Neural cell (in vitro differentiated cells): Measurements from ENCODE around the gene SYNE3. TPM values are rescaled to one million over a fixed set of nuclear protein-coding genes. Genes with fewer than 3 reads are reported as not detected.

Source experiments
- H2AFZ ChIP-seq: fragments of 200-600, 300-800 bp; sonication (generic), shearing (Covaris generic); 2 replicates; pipeline ENCODE4 v1.6.0; 2014; ENCODE audit warnings: low read depth, mild to moderate bottlenecking, antibody characterized with exemption, low read length, moderate library complexity
- H3F3A ChIP-seq: fragments of 200-600 bp; shearing (Covaris generic); 2 replicates; pipeline ENCODE4 v1.6.1; 2016; ENCODE audit warnings: mild to moderate bottlenecking, moderate library complexity, mixed read lengths, antibody characterized with exemption, low read length; ENCODE audit not compliant: insufficient read depth, poor library complexity, severe bottlenecking
- H3K27ac ChIP-seq: fragments of 200-600, 300-800 bp; sonication (generic), shearing (Covaris generic); 2 replicates; pipeline ENCODE4 v1.5.1; 2014; ENCODE audit warnings: mild to moderate bottlenecking, low read length, moderate library complexity
- H3K27me3 ChIP-seq: fragments of 300-800, 200-600 bp; sonication (generic), shearing (Covaris generic); 2 replicates; pipeline ENCODE4 v1.6.0; 2014; ENCODE audit warnings: mild to moderate bottlenecking, low read depth, low read length, moderate library complexity; ENCODE audit not compliant: insufficient read depth
- H3K36me3 ChIP-seq: fragments of 300-800, 200-600 bp; sonication (generic), shearing (Covaris generic); 2 replicates; pipeline ENCODE4 v1.5.1; 2014; ENCODE audit warnings: mild to moderate bottlenecking, antibody characterized with exemption, low read length, moderate library complexity; ENCODE audit not compliant: insufficient read depth
- H3K4me2 ChIP-seq: fragments of 300-800, 200-600 bp; sonication (generic), shearing (Covaris generic); 2 replicates; pipeline ENCODE4 v1.6.0; 2014; ENCODE audit warnings: mild to moderate bottlenecking, low read length
- H3K4me3 ChIP-seq: fragments of 300-800, 200-600 bp; sonication (generic), shearing (Covaris generic); 2 replicates; pipeline ENCODE4 v1.5.1; 2014; ENCODE audit warnings: mild to moderate bottlenecking, low read length, moderate library complexity
- H3K79me2 ChIP-seq: fragments of 200-600 bp; shearing (Covaris generic); replicated peaks from 2 replicates; pipeline ENCODE4 v1.6.0; 2014; ENCODE audit warnings: mild to moderate bottlenecking, low read length, moderate library complexity; ENCODE audit not compliant: insufficient read depth
- H3K9ac ChIP-seq: fragments of 300-800, 200-600 bp; sonication (generic), shearing (Covaris generic); 2 replicates; pipeline ENCODE4 v1.6.1; 2016; ENCODE audit warnings: mild to moderate bottlenecking, low read length, mixed read lengths
- H3K9me2 ChIP-seq: fragments of 200-600 bp; shearing (Covaris generic); 2 replicates; pipeline ENCODE4 v1.6.1; 2016; ENCODE audit warnings: mild to moderate bottlenecking, low read length, mixed read lengths; ENCODE audit not compliant: insufficient read depth
- H3K9me3 ChIP-seq: fragments of 200-600, 300-800 bp; sonication (generic), shearing (Covaris generic); 2 replicates; pipeline ENCODE4 v1.6.1; 2016; ENCODE audit warnings: mild to moderate bottlenecking, mixed run types, low read length, moderate library complexity, mixed read lengths
- H4K20me1 ChIP-seq: fragments of 200-600 bp; shearing (Covaris generic); 2 replicates; pipeline ENCODE4 v1.6.1; 2016; ENCODE audit warnings: mild to moderate bottlenecking, mixed run types; ENCODE audit not compliant: insufficient read depth
- CTCF ChIP-seq: fragments of 450-650 bp; IDR thresholded peaks from 2 replicates; pipeline ENCODE4 v1.5.1; 2014; ENCODE audit warnings: antibody characterized with exemption, mild to moderate bottlenecking, moderate library complexity; ENCODE audit not compliant: poor library complexity, severe bottlenecking
- EZH2 ChIP-seq: fragments of 200-600, 300-800 bp; shearing (Covaris generic), sonication (generic); IDR thresholded peaks from 2 replicates; pipeline ENCODE4 v1.6.1; 2014; ENCODE audit warnings: antibody characterized with exemption, low read length, borderline replicate concordance, mild to moderate bottlenecking; ENCODE audit not compliant: insufficient read depth, poor library complexity, severe bottlenecking
- MXI1 ChIP-seq: fragments of 450-650 bp; conservative IDR thresholded peaks from 2 replicates; pipeline ENCODE4 v1.6.1; 2014; ENCODE audit warnings: antibody characterized with exemption, mild to moderate bottlenecking; ENCODE audit not compliant: poor library complexity, severe bottlenecking
- POLR2AphosphoS5 ChIP-seq: IDR thresholded peaks from 2 replicates; pipeline ENCODE4 v1.6.1; 2012
- RAD21 ChIP-seq: fragments of 450-650 bp; conservative IDR thresholded peaks from 2 replicates; pipeline ENCODE4 v1.6.1; 2014; ENCODE audit warnings: antibody characterized with exemption, mild to moderate bottlenecking, moderate library complexity
- REST ChIP-seq: IDR thresholded peaks from 2 replicates; pipeline ENCODE4 v1.6.1; 2012; ENCODE audit warnings: borderline replicate concordance
- SMC3 ChIP-seq: fragments of 450-650 bp; conservative IDR thresholded peaks from 2 replicates; pipeline ENCODE4 v1.6.1; 2014; ENCODE audit warnings: antibody characterized with exemption, mild to moderate bottlenecking, moderate library complexity; ENCODE audit not compliant: poor library complexity
- TAF1 ChIP-seq: IDR thresholded peaks from 2 replicates; pipeline ENCODE4 v1.6.1; 2012; ENCODE audit warnings: low read depth
- polyA plus RNA-seq: library from polyadenylated mRNA; depleted of rRNA; stranded (reverse); fragments of >200 nt; gene quantifications from 2 replicates; pipeline ENCODE4 v1.2.3, GENCODE V29; 2014

Gene SYNE3
- polyA plus RNA-seq, 1 donor from 2014 or later: 0.35 TPM

- no peak overlapping the region for H3K4me3 ChIP-seq
- H3K27ac ChIP-seq: no peak overlapping the region
- H2AFZ ChIP-seq: no peak overlapping the region
- no peaks in the 10 kb centered on the region for H3K36me3 ChIP-seq
- H3K9me2 ChIP-seq: no peaks in the 10 kb centered on the region
- no peak overlapping the region for H3K4me2 ChIP-seq
- no peak for TF ChIP-seq POLR2AphosphoS5
- no peak for TF ChIP-seq REST
- H3K9me3 ChIP-seq: no peaks in the 10 kb centered on the region
- no peaks in the 10 kb centered on the region for H4K20me1 ChIP-seq
- no peaks in the 10 kb centered on the region for H3K79me2 ChIP-seq
- H3K27me3 ChIP-seq: no peaks in the 10 kb centered on the region
- no peak overlapping the region for H3K9ac ChIP-seq
- no peaks in the 10 kb centered on the region for H3F3A ChIP-seq
Observed at GRCh38 chr14:95482627-95483308, 33.7 kb downstream of the SYNE3 start.

- Histone ChIP-seq H3K4me2 (no peak overlapping the region), H3K27ac (no peak overlapping the region), H3K79me2 (no peaks in the 10 kb centered on the region), H3K9me2 (no peaks in the 10 kb centered on the region), H3K27me3 (no peaks in the 10 kb centered on the region), H3K36me3 (no peaks in the 10 kb centered on the region), H3F3A (no peaks in the 10 kb centered on the region), H2AFZ (no peak overlapping the region), H4K20me1 (no peaks in the 10 kb centered on the region), H3K4me3 (no peak overlapping the region), H3K9ac (no peak overlapping the region), H3K9me3 (no peaks in the 10 kb centered on the region)
- no peak for TF ChIP-seq REST
- no peak for TF ChIP-seq TAF1
- TF ChIP-seq POLR2AphosphoS5: no peak
- TF ChIP-seq EZH2: no peak
- no peak for TF ChIP-seq RAD21
Observed at GRCh38 chr14:95481391-95482022, 34.9 kb downstream of the SYNE3 start.

GRCh38 chr14:95480887-95481226 is 35.6 kb downstream of the SYNE3 start:
- Histone ChIP-seq H3K4me2 (no peak overlapping the region), H2AFZ (no peak overlapping the region), H3K27ac (no peak overlapping the region)
- TF ChIP-seq RAD21: no peak
- no peak for TF ChIP-seq EZH2
- no peak for TF ChIP-seq TAF1
- TF ChIP-seq REST: no peak
- TF ChIP-seq POLR2AphosphoS5: no peak
- TF ChIP-seq CTCF: no peak
- no peak for TF ChIP-seq SMC3
- no peak for TF ChIP-seq MXI1

More at GRCh38 chr14:95480887-95481226, 35.6 kb downstream of the SYNE3 start:
- no peak overlapping the region for H3K9ac ChIP-seq
- H3F3A ChIP-seq: no peaks in the 10 kb centered on the region
- no peaks in the 10 kb centered on the region for H3K9me2 ChIP-seq
- H3K36me3 ChIP-seq: no peaks in the 10 kb centered on the region
- no peaks in the 10 kb centered on the region for H3K27me3 ChIP-seq
- H4K20me1 ChIP-seq: no peaks in the 10 kb centered on the region
- no peaks in the 10 kb centered on the region for H3K79me2 ChIP-seq
- H3K4me3 ChIP-seq: no peak overlapping the region
- no peaks in the 10 kb centered on the region for H3K9me3 ChIP-seq
